ENCODE measurements around the gene SLC6A19. TPM values are rescaled to one million over a fixed set of nuclear protein-coding genes. Genes with fewer than 3 reads are reported as not detected.

Gene SLC6A19
- polyA plus RNA-seq, 2 donors, result not detected

GRCh38 chr5:1206521-1207412, 5.4 kb downstream of the SLC6A19 start:
- Histone ChIP-seq H3K36me3 (ENCODE audit: control insufficient read depth in 2 of 2, insufficient read depth in 2 of 2, low read length in 1 of 2) (no peaks in the 10 kb centered on the region), H3K4me3 (ENCODE audit: low read depth in 1 of 2, low read length in 2 of 2) (no peak overlapping the region), H3K4me1 (ENCODE audit: control insufficient read depth in 2 of 2, insufficient read depth in 2 of 2, low read length in 1 of 2) (no peaks in the 10 kb centered on the region), H3K27me3 (ENCODE audit: control insufficient read depth in 1 of 2, insufficient read depth in 2 of 2, low read length in 2 of 2) (peaks cover 0 to 3% of the 10 kb centered on the region in 2 donors), H3K27ac (ENCODE audit: low read depth in 2 of 2, low read length in 1 of 2) (no peak overlapping the region), H3K9me3 (ENCODE audit: control insufficient read depth in 2 of 2, insufficient read depth in 1 of 2, low read depth in 1 of 2, low read length in 1 of 2) (peaks cover 0 to 3% of the 10 kb centered on the region in 2 donors)
- 66 to 76% methylated on average over 43 to 49 of the region's 49 CpGs for WGBS, 2 donors

- Histone ChIP-seq H3K27ac (ENCODE audit: low read depth in 2 of 2, low read length in 1 of 2) (no peak overlapping the region), H3K36me3 (ENCODE audit: control insufficient read depth in 2 of 2, insufficient read depth in 2 of 2, low read length in 1 of 2) (no peaks in the 10 kb centered on the region), H3K4me3 (ENCODE audit: low read depth in 1 of 2, low read length in 2 of 2) (no peak overlapping the region), H3K4me1 (ENCODE audit: control insufficient read depth in 2 of 2, insufficient read depth in 2 of 2, low read length in 1 of 2) (no peaks in the 10 kb centered on the region), H3K9me3 (ENCODE audit: control insufficient read depth in 2 of 2, insufficient read depth in 1 of 2, low read depth in 1 of 2, low read length in 1 of 2) (peaks cover 0 to 5% of the 10 kb centered on the region in 2 donors), H3K27me3 (ENCODE audit: control insufficient read depth in 1 of 2, insufficient read depth in 2 of 2, low read length in 2 of 2) (peaks cover 0 to 3% of the 10 kb centered on the region in 2 donors)
- WGBS, 2 donors, result 60 to 68% methylated on average over 6 of the region's 6 CpGs
Measured at GRCh38 chr5:1207555-1207954, 6.2 kb downstream of the SLC6A19 start.

- Histone ChIP-seq H3K9me3 (ENCODE audit: control insufficient read depth in 2 of 2, insufficient read depth in 1 of 2, low read depth in 1 of 2, low read length in 1 of 2) (peaks cover 0 to 5% of the 10 kb centered on the region in 2 donors), H3K36me3 (ENCODE audit: control insufficient read depth in 2 of 2, insufficient read depth in 2 of 2, low read length in 1 of 2) (no peaks in the 10 kb centered on the region), H3K27ac (ENCODE audit: low read depth in 2 of 2, low read length in 1 of 2) (no peak overlapping the region), H3K27me3 (ENCODE audit: control insufficient read depth in 1 of 2, insufficient read depth in 2 of 2, low read length in 2 of 2) (peaks cover 0 to 3% of the 10 kb centered on the region in 2 donors), H3K4me3 (ENCODE audit: low read depth in 1 of 2, low read length in 2 of 2) (no peak overlapping the region), H3K4me1 (ENCODE audit: control insufficient read depth in 2 of 2, insufficient read depth in 2 of 2, low read length in 1 of 2) (no peaks in the 10 kb centered on the region)
- WGBS, 2 donors, result 63 to 70% methylated on average over 17 of the region's 17 CpGs
Measured at GRCh38 chr5:1208221-1208742, 6.9 kb downstream of the SLC6A19 start.

- H3K4me1 ChIP-seq (ENCODE audit: control insufficient read depth in 2 of 2, insufficient read depth in 2 of 2, low read length in 1 of 2), result no peaks in the 10 kb centered on the region
- no peaks in the 10 kb centered on the region for H3K36me3 ChIP-seq (ENCODE audit: control insufficient read depth in 2 of 2, insufficient read depth in 2 of 2, low read length in 1 of 2)
- 66 to 77% methylated on average over 22 to 24 of the region's 24 CpGs for WGBS, 2 donors
- H3K27me3 ChIP-seq (ENCODE audit: control insufficient read depth in 1 of 2, insufficient read depth in 2 of 2, low read length in 2 of 2), result peaks cover 0 to 3% of the 10 kb centered on the region in 2 donors
- peaks cover 0 to 6% of the 10 kb centered on the region in 2 donors for H3K9me3 ChIP-seq (ENCODE audit: control insufficient read depth in 2 of 2, insufficient read depth in 1 of 2, low read depth in 1 of 2, low read length in 1 of 2)
- H3K4me3 ChIP-seq (ENCODE audit: low read depth in 1 of 2, low read length in 2 of 2), result no peak overlapping the region
- no peak overlapping the region for H3K27ac ChIP-seq (ENCODE audit: low read depth in 2 of 2, low read length in 1 of 2)
Measured at GRCh38 chr5:1208743-1209488, 7.5 kb downstream of the SLC6A19 start.

GRCh38 chr5:1209489-1209852, 8.1 kb downstream of the SLC6A19 start:
- Histone ChIP-seq H3K4me1 (ENCODE audit: control insufficient read depth in 2 of 2, insufficient read depth in 2 of 2, low read length in 1 of 2) (no peaks in the 10 kb centered on the region), H3K9me3 (ENCODE audit: control insufficient read depth in 2 of 2, insufficient read depth in 1 of 2, low read depth in 1 of 2, low read length in 1 of 2) (peaks cover 0 to 6% of the 10 kb centered on the region in 2 donors), H3K27me3 (ENCODE audit: control insufficient read depth in 1 of 2, insufficient read depth in 2 of 2, low read length in 2 of 2) (peaks cover 0 to 3% of the 10 kb centered on the region in 2 donors), H3K36me3 (ENCODE audit: control insufficient read depth in 2 of 2, insufficient read depth in 2 of 2, low read length in 1 of 2) (no peaks in the 10 kb centered on the region), H3K27ac (ENCODE audit: low read depth in 2 of 2, low read length in 1 of 2) (no peak overlapping the region), H3K4me3 (ENCODE audit: low read depth in 1 of 2, low read length in 2 of 2) (no peak overlapping the region)
- WGBS, 2 donors, result 45 to 69% methylated on average over 2 of the region's 2 CpGs

- no peak overlapping the region for H3K4me3 ChIP-seq (ENCODE audit: low read depth in 1 of 2, low read length in 2 of 2)
- WGBS, 2 donors, result 52 to 65% methylated on average over 21 of the region's 21 CpGs
- H3K4me1 ChIP-seq (ENCODE audit: control insufficient read depth in 2 of 2, insufficient read depth in 2 of 2, low read length in 1 of 2), result no peaks in the 10 kb centered on the region
Measured at GRCh38 chr5:1209896-1210776, 8.7 kb downstream of the SLC6A19 start.

GRCh38 chr5:1210832-1211251, 9.4 kb downstream of the SLC6A19 start:
- WGBS, 2 donors, result 84 to 90% methylated on average over 21 of the region's 21 CpGs
- no peak overlapping the region for H3K27ac ChIP-seq (ENCODE audit: low read depth in 2 of 2, low read length in 1 of 2)
- H3K9me3 ChIP-seq (ENCODE audit: control insufficient read depth in 2 of 2, insufficient read depth in 1 of 2, low read depth in 1 of 2, low read length in 1 of 2), result peaks cover 0 to 13% of the 10 kb centered on the region in 2 donors
- no peak overlapping the region for H3K4me3 ChIP-seq (ENCODE audit: low read depth in 1 of 2, low read length in 2 of 2)
- H3K27me3 ChIP-seq (ENCODE audit: control insufficient read depth in 1 of 2, insufficient read depth in 2 of 2, low read length in 2 of 2), result peaks cover 0 to 3% of the 10 kb centered on the region in 2 donors
- no peaks in the 10 kb centered on the region for H3K36me3 ChIP-seq (ENCODE audit: control insufficient read depth in 2 of 2, insufficient read depth in 2 of 2, low read length in 1 of 2)
- H3K4me1 ChIP-seq (ENCODE audit: control insufficient read depth in 2 of 2, insufficient read depth in 2 of 2, low read length in 1 of 2), result no peaks in the 10 kb centered on the region

More at GRCh38 chr5:1209896-1210776, 8.7 kb downstream of the SLC6A19 start:
- peaks cover 0 to 3% of the 10 kb centered on the region in 2 donors for H3K27me3 ChIP-seq (ENCODE audit: control insufficient read depth in 1 of 2, insufficient read depth in 2 of 2, low read length in 2 of 2)
- H3K9me3 ChIP-seq (ENCODE audit: control insufficient read depth in 2 of 2, insufficient read depth in 1 of 2, low read depth in 1 of 2, low read length in 1 of 2), result peaks cover 0 to 6% of the 10 kb centered on the region in 2 donors
- H3K36me3 ChIP-seq (ENCODE audit: control insufficient read depth in 2 of 2, insufficient read depth in 2 of 2, low read length in 1 of 2), result no peaks in the 10 kb centered on the region
- H3K27ac ChIP-seq (ENCODE audit: low read depth in 2 of 2, low read length in 1 of 2), result no peak overlapping the region

- Histone ChIP-seq H3K9me3 (ENCODE audit: control insufficient read depth in 2 of 2, insufficient read depth in 1 of 2, low read depth in 1 of 2, low read length in 1 of 2) (peaks cover 0 to 14% of the 10 kb centered on the region in 2 donors), H3K27ac (ENCODE audit: low read depth in 2 of 2, low read length in 1 of 2) (no peak overlapping the region), H3K4me3 (ENCODE audit: low read depth in 1 of 2, low read length in 2 of 2) (no peak overlapping the region), H3K36me3 (ENCODE audit: control insufficient read depth in 2 of 2, insufficient read depth in 2 of 2, low read length in 1 of 2) (no peaks in the 10 kb centered on the region), H3K27me3 (ENCODE audit: control insufficient read depth in 1 of 2, insufficient read depth in 2 of 2, low read length in 2 of 2) (peaks cover 0 to 3% of the 10 kb centered on the region in 2 donors), H3K4me1 (ENCODE audit: control insufficient read depth in 2 of 2, insufficient read depth in 2 of 2, low read length in 1 of 2) (no peaks in the 10 kb centered on the region)
- WGBS, 2 donors, result 95% methylated on average over 9 of the region's 9 CpGs
Measured at GRCh38 chr5:1211701-1212100, 10.3 kb downstream of the SLC6A19 start.

GRCh38 chr5:1212271-1212670, 10.9 kb downstream of the SLC6A19 start:
- Histone ChIP-seq H3K36me3 (ENCODE audit: control insufficient read depth in 2 of 2, insufficient read depth in 2 of 2, low read length in 1 of 2) (no peaks in the 10 kb centered on the region), H3K4me3 (ENCODE audit: low read depth in 1 of 2, low read length in 2 of 2) (no peak overlapping the region), H3K27ac (ENCODE audit: low read depth in 2 of 2, low read length in 1 of 2) (no peak overlapping the region), H3K9me3 (ENCODE audit: control insufficient read depth in 2 of 2, insufficient read depth in 1 of 2, low read depth in 1 of 2, low read length in 1 of 2) (peaks cover 0 to 14% of the 10 kb centered on the region in 2 donors), H3K4me1 (ENCODE audit: control insufficient read depth in 2 of 2, insufficient read depth in 2 of 2, low read length in 1 of 2) (no peaks in the 10 kb centered on the region), H3K27me3 (ENCODE audit: control insufficient read depth in 1 of 2, insufficient read depth in 2 of 2, low read length in 2 of 2) (peaks cover 0 to 3% of the 10 kb centered on the region in 2 donors)
- WGBS, 2 donors, result 93 to 94% methylated on average over 20 of the region's 20 CpGs
